ENCODE measurements around the gene RHD. TPM values are rescaled to one million over a fixed set of nuclear protein-coding genes. Genes with fewer than 3 reads are reported as not detected.
"Not testable (repeated sequence)": the region's sequence is repeated elsewhere in the genome, so short reads cannot be mapped to it uniquely, and the experiment has no call there.

RHD gene
- total RNA-seq, 1 experiment from 2014 or later: not detected

- DNase-seq (ENCODE audit: low read depth): no peak
Measured at GRCh38 chr1:25257196-25257595, 15.1 kb upstream of the RHD start.

- peak; percentile 59 for DNase-seq (ENCODE audit: low read depth)
Measured at GRCh38 chr1:25259813-25260212, 12.5 kb upstream of the RHD start.

DNA sequence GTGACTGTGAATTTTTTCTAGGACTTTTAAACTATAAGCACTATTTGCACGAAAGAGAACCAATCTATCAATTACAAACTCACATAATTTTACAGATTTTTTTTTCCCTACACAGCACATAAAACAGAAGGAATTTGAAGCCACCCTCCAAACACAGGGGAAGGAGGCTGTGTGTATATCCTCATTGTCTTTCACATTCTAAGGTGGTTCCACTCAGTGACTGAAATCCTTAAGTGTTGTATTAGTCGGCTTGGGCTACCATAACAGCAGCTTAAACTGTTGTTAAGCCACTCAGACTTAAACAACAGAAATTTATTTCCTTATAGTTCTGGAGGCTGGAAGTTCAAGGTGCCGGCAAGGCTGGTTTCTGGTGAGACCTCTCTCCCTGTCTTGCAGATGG, 12.0 kb upstream of the RHD start:
- not testable (repeated sequence) for DNase-seq (ENCODE audit: low read depth)

DNA sequence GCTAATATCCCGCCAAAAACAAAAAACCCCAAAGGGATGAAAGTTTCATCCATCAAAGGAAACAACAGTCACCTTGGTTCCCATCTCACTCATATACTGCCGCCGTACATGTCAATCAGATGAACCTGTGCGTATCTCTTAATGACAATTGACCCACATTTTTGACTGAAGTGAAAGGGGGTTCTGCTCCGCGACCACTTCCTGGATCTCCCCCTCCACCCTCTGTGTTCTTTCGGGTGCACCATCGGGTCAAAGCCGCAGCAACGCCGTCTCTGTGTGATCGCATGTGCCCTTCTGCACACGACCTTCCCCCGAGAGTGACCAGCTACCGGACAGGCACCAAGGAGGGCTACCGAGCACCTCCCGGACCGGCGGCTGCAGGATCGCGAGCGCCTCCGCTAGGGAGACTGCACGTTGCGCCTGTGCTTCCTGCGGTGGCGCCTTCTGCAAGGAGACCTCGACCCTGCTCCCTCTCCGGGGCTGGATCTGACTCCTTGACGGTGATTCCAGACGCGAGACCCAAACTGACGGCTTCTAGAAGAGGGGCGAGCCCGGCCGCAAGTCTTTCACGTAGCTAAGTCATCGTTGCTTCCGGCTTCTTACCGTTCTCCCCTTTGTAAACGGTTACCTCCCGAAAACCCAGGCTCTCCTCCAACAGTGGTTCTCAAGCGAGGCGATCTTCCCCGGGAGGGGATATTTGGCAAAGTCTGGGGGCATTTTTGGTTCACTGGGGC, 5.6 kb upstream of the RHD start:
- not testable (repeated sequence) for DNase-seq (ENCODE audit: low read depth)

DNA sequence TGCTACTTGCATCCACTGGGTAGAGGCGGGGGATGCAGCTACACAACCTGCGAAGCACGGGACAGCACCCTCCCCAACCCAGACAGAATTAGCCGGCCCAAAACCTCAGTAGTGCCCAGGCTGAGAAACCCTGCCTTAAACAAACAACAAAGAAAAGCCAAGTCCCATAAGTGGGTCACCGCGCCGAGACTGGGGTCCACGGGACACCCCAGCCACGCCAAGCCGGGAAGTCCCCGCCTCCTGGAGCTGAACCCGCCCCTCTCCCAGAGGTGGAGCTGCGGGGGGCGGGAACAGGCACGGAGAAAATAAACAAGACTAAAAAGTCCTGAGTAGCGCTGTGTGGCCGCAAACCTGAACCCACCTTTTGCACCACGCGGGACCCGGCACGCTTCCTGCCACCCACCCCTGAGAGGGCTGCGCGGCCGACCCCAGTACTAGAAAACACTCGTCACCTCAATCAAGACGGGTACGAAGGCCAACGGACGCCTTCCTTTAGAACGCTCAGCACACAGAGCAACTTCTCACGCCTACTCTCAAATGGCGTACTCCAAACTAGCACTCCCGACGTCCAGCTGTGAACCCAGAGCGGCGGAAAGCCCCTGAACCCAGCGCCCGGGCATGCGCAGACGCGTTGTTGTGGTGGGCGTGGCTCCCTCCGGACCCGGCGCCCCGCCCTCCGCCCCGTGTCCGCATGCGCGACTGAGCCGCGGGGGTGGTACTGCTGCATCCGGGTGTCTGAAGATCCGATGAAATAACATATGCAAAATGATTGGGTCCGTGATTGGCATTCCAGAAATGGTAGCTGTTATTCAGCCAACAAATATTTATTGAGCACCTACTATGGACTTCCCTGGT, 4.8 kb upstream of the RHD start:
- peak; percentile 62 for DNase-seq (ENCODE audit: low read depth)

DNA sequence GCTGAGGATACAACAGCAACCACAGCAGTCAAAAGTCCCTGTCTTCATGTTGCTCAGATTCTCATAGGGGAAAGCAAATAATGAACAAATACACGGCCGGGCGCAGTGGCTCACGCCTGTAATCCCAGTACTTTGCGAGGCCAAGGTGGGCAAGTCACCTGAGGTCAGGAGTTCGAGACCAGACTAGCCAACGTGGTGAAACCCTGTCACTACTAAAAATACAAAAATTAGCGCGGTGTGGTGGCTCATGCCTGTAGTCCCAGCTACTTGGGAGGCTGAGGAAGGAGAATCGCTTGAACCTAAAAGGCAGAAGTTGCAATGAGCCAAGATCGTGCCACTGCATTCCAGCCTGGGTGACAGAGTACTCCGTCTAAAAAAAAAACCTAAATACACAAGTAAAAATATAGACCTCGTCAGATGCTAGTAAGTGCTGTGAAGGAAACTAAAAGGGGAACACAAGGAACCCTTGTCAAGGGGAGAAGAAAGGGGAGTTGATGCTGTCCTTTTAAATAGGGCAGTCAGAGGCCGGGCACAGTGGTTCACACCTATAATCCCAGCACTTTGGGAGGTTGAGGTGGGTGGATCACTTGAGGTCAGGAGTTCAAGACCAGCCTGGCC, 4.1 kb upstream of the RHD start:
- not testable (repeated sequence) for DNase-seq (ENCODE audit: low read depth)

GRCh38 chr1:25275648-25276047, 3.3 kb downstream of the RHD start:
- not testable (repeated sequence) for DNase-seq (ENCODE audit: low read depth)

DNA sequence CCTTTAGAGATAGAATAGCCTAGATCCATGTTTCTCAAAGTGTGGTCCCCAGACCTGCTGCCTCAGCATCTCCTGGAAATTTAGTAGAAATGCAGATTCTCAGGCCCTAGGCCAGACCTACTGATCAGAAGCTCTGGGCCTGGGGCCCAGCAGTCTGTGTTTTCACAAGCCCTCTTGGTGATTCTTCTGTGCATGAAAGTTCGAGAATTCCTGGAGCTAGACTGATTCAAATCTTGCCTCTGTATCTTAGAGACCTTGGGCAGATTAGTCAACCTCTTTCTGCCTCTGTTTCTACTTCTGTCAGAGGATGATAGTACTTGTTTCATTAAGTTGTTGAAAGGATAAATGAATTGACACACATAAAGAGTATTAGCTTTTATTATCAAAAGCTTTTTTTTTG, 5.0 kb downstream of the RHD start:
- not testable (repeated sequence) for DNase-seq (ENCODE audit: low read depth)

DNA sequence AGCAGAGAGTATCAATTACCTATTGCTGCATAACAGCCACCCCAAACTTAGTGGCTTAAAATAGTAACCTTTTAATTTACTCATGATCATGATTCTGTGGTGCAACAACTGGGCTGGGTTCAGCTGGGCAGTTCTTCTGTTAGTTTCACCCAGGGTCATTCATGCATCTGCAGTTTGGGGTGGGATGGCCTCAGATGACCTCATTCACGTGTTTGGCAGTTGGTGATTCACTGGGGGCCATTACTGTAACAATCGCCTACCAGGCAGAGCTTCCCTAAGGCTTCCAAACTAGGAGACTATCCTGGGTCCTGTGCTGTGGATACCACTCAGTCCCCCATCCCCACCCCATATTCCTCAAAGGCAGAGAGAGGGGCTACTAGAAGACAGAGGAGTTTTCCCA, 6.0 kb downstream of the RHD start:
- not testable (repeated sequence) for DNase-seq (ENCODE audit: low read depth)

DNA sequence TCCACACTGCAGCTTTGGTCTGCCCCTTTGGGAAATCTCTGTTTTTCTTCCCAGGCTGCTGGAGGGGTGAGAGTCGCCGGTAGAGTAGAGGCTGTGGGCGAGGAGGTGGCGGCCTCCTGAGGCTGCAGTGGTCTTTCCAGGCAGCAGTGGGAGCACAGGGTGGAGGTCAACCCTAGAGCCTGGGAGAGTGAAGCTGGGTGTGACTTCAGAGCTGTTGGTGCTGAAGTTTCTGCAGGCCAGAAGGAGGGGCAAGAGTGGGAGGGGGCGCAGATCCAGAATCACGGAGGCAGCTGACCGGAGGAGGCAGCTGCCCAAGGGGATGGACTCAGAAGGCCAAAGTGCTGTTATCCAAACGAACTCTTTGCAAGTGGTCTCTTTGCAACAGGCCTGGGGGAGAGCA, 6.5 kb downstream of the RHD start:
- not testable (repeated sequence) for DNase-seq (ENCODE audit: low read depth)

- not testable (repeated sequence) for DNase-seq (ENCODE audit: low read depth)
Measured at GRCh38 chr1:25279693-25280111, 7.4 kb downstream of the RHD start.

GRCh38 chr1:25285862-25286261, 13.6 kb downstream of the RHD start:
- not testable (repeated sequence) for DNase-seq (ENCODE audit: low read depth)

- DNase-seq (ENCODE audit: low read depth): not testable (repeated sequence)
Measured at GRCh38 chr1:25287164-25287563, 14.9 kb downstream of the RHD start.

DNA sequence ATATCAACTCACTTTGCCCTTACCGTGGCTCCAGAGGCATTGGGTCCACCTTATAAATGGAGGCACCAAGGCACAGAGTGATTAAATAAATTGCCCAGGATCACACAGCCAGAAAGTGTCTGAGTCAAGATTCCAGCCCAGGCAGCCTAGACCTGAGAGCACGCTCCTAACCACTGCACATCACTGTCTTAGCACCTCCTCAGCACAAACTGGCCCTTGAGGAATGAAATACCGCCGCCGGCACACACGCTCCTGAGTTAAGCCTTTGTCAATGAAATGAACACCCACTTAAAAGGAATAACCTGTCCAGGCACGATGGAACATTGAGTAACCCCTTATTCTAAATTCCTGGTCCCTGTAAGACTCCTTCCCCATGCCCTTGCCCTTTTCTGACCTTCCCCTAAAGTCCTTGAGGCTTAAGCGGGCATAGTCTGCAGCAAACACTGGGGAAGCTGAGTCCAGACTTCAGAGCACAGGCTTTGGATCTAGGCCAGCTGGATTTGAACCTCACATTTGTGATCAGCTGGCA, 16.3 kb downstream of the RHD start:
- not testable (repeated sequence) for DNase-seq (ENCODE audit: low read depth)

GRCh38 chr1:25290043-25290442, 17.7 kb downstream of the RHD start:
- DNase-seq (ENCODE audit: low read depth): not testable (repeated sequence)

DNA sequence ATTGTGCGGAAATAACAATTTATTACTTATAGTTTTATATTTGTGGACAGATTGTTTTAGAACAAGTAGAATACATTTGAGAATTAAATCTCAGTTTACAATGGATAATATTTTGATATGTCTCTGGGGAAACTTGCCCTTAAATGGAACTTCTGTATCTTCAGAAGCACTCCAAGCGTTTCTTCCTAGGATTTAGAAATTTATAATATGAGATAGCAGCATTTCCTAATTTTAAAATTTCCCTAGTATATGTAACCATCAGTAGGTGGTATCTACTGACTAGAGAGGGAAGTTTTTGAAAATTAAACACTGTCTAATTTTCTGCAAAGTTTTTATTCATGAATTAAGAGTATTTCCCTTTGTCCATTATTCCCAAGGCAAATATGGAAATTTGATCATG, 21.1 kb downstream of the RHD start:
- not testable (repeated sequence) for DNase-seq (ENCODE audit: low read depth)

DNA sequence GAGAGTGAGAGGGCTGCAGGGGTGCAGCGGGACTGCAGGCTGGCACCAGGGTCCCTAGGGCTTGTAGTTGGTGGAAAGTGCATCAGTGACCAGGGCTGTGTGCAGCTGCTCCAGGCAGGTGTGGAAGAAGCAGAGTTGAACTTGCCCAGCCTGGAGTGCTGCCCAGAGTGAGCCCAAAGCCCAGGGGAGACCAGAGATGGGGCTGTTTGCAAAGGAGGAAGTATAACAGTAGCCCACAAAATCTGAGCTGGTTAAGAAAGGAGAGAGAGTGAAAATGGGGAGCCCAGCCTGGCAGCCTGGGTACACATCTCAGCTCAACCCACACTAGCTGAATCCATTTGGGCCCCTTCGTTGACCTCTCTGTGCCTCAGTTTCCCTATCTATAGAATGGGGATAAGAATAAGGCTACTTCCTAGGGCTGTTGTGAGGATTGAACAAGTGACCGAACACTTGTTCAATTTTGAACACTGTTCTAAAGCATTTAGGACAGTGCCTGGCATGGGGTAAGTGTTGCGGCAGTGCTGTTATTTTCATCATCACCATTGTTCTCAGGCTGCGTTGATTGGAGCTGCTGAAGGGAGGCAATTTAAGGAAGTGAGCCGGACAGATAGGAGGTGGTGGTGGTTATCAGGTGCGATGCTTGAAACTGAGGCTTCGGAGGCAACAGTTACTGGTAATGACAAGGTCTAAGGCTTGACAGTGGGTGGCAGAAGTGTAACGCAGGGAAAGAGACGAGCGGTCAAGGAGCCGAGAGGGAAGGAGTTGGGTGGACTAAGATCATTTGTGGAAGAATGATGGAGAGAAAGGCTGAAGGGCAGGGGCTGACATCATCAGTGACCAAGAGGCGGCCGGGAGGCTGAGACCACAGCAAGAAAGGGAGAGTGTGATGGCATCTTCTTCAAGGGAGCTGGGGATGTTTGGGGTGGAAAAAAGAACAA, 22.8 kb downstream of the RHD start:
- not testable (repeated sequence) for DNase-seq (ENCODE audit: low read depth)

DNA sequence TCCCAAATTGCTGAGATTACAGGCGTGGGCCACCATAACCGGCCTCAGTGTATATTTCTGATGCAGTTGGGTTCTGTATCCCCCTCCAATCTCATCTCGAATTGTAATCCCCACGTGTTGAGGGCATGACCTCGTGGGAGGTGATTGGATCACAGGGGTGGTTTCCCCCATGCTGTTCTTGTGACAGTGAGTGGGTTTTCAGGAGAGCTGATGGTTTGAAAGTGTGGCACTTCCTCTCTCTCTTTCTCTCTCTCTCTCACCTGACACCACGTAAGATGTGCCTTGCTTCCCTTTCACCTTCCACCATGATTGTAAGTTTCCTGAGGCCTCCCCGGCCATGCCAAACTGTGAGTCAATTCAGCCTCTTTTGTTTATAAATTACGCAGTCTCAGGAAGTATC, 24.2 kb downstream of the RHD start:
- DNase-seq (ENCODE audit: low read depth): not testable (repeated sequence)

GRCh38 chr1:25300729-25301128, 28.4 kb downstream of the RHD start:
- not testable (repeated sequence) for DNase-seq (ENCODE audit: low read depth)

- not testable (repeated sequence) for DNase-seq (ENCODE audit: low read depth)
Measured at GRCh38 chr1:25302330-25302729, 30.0 kb downstream of the RHD start.

GRCh38 chr1:25304936-25305335, 32.6 kb downstream of the RHD start:
- DNase-seq (ENCODE audit: low read depth): not testable (repeated sequence)

Data from M059J (cell line).